ENCODE data around the gene DDX59.

- no peak for TF ChIP-seq CTCF (IDR thresholded peaks at IDR 0.05)
- TF ChIP-seq POLR2A (IDR thresholded peaks at IDR 0.05), result no peak
Measured at GRCh38 chr1:200707116-200707515, 37.4 kb upstream of the DDX59 start.
